Stimulated activated naive CD8-positive, alpha-beta T cell treated with anti-CD3 and anti-CD28 coated beads, Interleukin-15, amount 100 ng/mL, for 72 hours (primary cell): ENCODE results near the gene ITGB2.

Experiments used
- ATAC-seq: fragments of 150-1000 bp; cut with Tn5 transposase; 2 replicates; pipeline ENCODE4 v1.10.0; 2021; ENCODE audit warnings: mild to moderate bottlenecking, moderate library complexity
- DNase-seq, 2 donors: peaks; one replicate each; pipeline ENCODE4 v3.0.0; 2021 to 2022
- H3K27ac Mint-ChIP-seq, 2 donors: one replicate each; pipeline ENCODE4 v1.8.0; 2022; ENCODE audit warnings: mild to moderate bottlenecking in 2 of 2, mixed read lengths in 2 of 2, moderate library complexity in 2 of 2
- H3K27me3 Mint-ChIP-seq: one replicate; pipeline ENCODE4 v1.8.0; 2022; ENCODE audit warnings: mixed read lengths
- H3K4me1 Mint-ChIP-seq: one replicate; pipeline ENCODE4 v1.8.0; 2022; ENCODE audit warnings: mild to moderate bottlenecking, mixed read lengths
- H3K4me3 Mint-ChIP-seq, 2 donors: one replicate each; pipeline ENCODE4 v1.8.0; 2022; ENCODE audit warnings: mild to moderate bottlenecking in 2 of 2, mixed read lengths in 2 of 2, moderate library complexity in 1 of 2
- H3K9me3 Mint-ChIP-seq, 2 donors: one replicate each; pipeline ENCODE4 v1.8.0; 2022; ENCODE audit warnings: mixed read lengths in 2 of 2

ITGB2 gene

DNA sequence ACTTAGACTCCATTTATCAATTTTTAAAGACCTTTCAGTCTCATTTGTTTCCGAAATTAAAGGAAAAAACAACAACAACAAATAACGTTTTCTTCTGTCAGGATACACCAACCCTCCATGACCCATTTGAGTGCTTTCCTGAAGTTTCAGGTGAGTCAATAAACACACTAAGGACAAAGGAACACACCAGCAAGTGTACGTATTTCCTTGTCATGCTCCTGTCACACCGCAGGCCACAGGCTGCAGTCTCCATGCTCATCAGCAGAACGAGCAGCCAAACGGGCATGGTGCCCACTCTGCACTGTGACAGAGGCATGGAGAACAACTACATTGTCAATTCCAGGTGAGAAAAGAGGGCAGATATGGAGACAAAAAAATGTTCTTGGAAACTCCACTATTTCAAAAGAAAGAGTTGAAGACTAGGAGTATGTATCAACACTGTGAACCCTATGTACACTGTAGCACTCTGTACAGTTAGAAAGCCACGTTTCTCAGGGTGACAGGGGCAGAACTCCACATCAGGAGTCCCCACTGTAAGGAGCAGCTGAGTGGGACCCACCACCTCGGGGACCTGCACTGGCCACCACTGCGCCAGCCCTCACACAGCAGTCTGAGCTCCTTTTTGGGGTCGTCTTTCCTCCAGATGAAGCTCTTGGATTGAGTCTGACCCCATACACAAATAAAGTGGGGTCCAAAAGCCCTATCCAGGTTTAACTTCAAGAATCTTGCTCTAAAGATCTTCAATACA lies 49.8 kb downstream of the ITGB2 start:
- Mint-ChIP-seq H3K4me3 (peak overlapping the region; percentile 96), H3K27ac (peak overlapping the region in 1 of 2 donors; percentile 31), H3K27me3 (no peaks in the 10 kb centered on the region), H3K9me3 (no peaks in the 10 kb centered on the region), H3K4me1 (peaks cover 83% of the 10 kb centered on the region)
- ATAC-seq (no peak), DNase-seq (no peak)

DNA sequence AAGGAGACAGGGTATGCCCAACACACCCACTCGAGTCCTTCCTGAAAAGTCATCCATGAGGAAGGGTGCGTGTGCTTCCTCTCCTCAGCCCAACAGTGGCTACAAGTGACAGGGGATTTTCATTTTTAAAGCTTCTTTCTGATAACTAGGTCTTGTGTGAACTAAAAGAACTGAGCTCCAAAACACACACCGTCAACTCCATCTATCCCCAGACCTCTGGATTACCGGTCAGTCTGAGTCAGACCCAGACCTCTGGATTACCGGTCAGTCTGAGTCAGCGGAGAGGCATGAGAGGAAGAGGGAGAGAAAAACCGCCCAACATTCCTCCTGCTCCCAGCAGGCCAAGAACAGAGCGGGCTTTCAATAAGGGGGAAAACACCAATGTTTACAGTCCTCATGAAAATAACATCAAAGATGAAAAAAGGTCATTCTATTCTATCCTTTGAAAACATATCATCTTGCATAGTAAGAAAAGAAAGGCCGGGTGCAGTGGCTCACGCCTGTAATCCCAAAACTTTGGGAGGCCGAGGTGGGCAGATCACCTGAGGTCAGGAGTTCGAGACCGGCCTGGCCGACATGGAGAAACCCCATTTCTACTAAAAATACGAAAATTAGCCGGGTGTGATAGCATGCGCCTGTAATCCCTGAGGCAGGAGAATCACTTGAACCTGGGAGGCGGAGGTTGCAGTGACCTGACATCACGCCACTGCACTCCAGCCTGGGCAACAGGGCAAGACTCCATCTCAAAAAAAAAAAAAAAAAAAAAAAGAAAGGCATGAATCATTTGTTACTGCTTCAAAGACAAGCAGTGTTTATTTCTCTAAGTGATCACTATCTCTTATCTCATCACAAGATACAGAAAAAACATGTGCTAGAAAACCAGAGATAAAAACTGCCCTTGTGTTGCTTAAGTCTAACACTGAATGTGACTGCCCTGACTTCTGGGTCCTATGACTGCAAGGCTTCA lies 50.6 kb downstream of the ITGB2 start:
- Mint-ChIP-seq H3K27ac (no peak overlapping the region), H3K4me3 (peak overlapping the region; percentile 6 to 63), H3K4me1 (peaks cover 84% of the 10 kb centered on the region), H3K9me3 (no peaks in the 10 kb centered on the region), H3K27me3 (no peaks in the 10 kb centered on the region)
- DNase-seq (no peak), ATAC-seq (no peak)

GRCh38 chr21:44868707-44869106 lies 52.0 kb downstream of the ITGB2 start:
- no peaks in the 10 kb centered on the region for H3K9me3 Mint-ChIP-seq

GRCh38 chr21:44867999-44868700 lies 52.5 kb downstream of the ITGB2 start:
- Mint-ChIP-seq H3K4me3 (peak overlapping the region; percentile 80 to 86), H3K9me3 (no peaks in the 10 kb centered on the region), H3K27me3 (no peaks in the 10 kb centered on the region), H3K27ac (peak overlapping the region; percentile 73 to 96), H3K4me1 (peaks cover 89% of the 10 kb centered on the region)
- peak; percentile 81 for ATAC-seq
- peak in 1 of 2 donors; percentile 63 for DNase-seq

More at GRCh38 chr21:44868707-44869106, 52.0 kb downstream of the ITGB2 start:
- Mint-ChIP-seq H3K4me1 (peaks cover 83% of the 10 kb centered on the region), H3K27ac (peak overlapping the region; percentile 73 to 96), H3K27me3 (no peaks in the 10 kb centered on the region), H3K4me3 (peak overlapping the region; percentile 80 to 86)
- no peak for DNase-seq
- no peak for ATAC-seq

GRCh38 chr21:44867464-44867863 lies 53.2 kb downstream of the ITGB2 start:
- no peak for ATAC-seq
- Mint-ChIP-seq H3K27ac (no peak overlapping the region), H3K4me3 (peak overlapping the region; percentile 54 to 86), H3K27me3 (no peaks in the 10 kb centered on the region), H3K9me3 (no peaks in the 10 kb centered on the region), H3K4me1 (peaks cover 87% of the 10 kb centered on the region)
- DNase-seq = no peak

- DNase-seq (no peak), ATAC-seq (no peak)
- H3K9me3 Mint-ChIP-seq = no peaks in the 10 kb centered on the region
- peaks cover 84% of the 10 kb centered on the region for H3K4me1 Mint-ChIP-seq
- no peaks in the 10 kb centered on the region for H3K27me3 Mint-ChIP-seq
- H3K4me3 Mint-ChIP-seq = peak overlapping the region; percentile 50
- H3K27ac Mint-ChIP-seq = peak overlapping the region in 1 of 2 donors; percentile 86
Observed at GRCh38 chr21:44866780-44867179, 53.9 kb downstream of the ITGB2 start.

- no peaks in the 10 kb centered on the region for H3K27me3 Mint-ChIP-seq
- H3K4me1 Mint-ChIP-seq = peaks cover 84% of the 10 kb centered on the region
- no peaks in the 10 kb centered on the region for H3K9me3 Mint-ChIP-seq
- DNase-seq = no peak
- ATAC-seq = peak; percentile 78
- peak overlapping the region; percentile 87 to 96 for H3K27ac Mint-ChIP-seq
- peak overlapping the region; percentile 50 to 65 for H3K4me3 Mint-ChIP-seq
Observed at GRCh38 chr21:44865561-44866280, 55.0 kb downstream of the ITGB2 start.

- Mint-ChIP-seq H3K4me3 (no peak overlapping the region), H3K27me3 (no peaks in the 10 kb centered on the region), H3K4me1 (peaks cover 73% of the 10 kb centered on the region), H3K27ac (peak overlapping the region; percentile 27 to 44), H3K9me3 (no peaks in the 10 kb centered on the region)
- DNase-seq (no peak), ATAC-seq (no peak)
Observed at GRCh38 chr21:44862869-44863685, 57.6 kb downstream of the ITGB2 start.

- Mint-ChIP-seq H3K9me3 (no peaks in the 10 kb centered on the region), H3K27me3 (no peaks in the 10 kb centered on the region), H3K27ac (no peak overlapping the region), H3K4me1 (peaks cover 62% of the 10 kb centered on the region), H3K4me3 (no peak overlapping the region)
- ATAC-seq = no peak
- DNase-seq = no peak
Observed at GRCh38 chr21:44858791-44859190, 61.9 kb downstream of the ITGB2 start.

GRCh38 chr21:44858291-44858690 lies 62.4 kb downstream of the ITGB2 start:
- Mint-ChIP-seq H3K9me3 (no peaks in the 10 kb centered on the region), H3K4me1 (peaks cover 62% of the 10 kb centered on the region), H3K27ac (no peak overlapping the region), H3K4me3 (no peak overlapping the region), H3K27me3 (no peaks in the 10 kb centered on the region)
- no peak for ATAC-seq
- DNase-seq = no peak

GRCh38 chr21:44857127-44857892 lies 63.4 kb downstream of the ITGB2 start:
- no peaks in the 10 kb centered on the region for H3K27me3 Mint-ChIP-seq
- H3K4me3 Mint-ChIP-seq = no peak overlapping the region
- peak overlapping the region in 1 of 2 donors; percentile 7 for H3K27ac Mint-ChIP-seq
- ATAC-seq (no peak), DNase-seq (no peak)
- no peaks in the 10 kb centered on the region for H3K9me3 Mint-ChIP-seq
- peaks cover 58% of the 10 kb centered on the region for H3K4me1 Mint-ChIP-seq

DNA sequence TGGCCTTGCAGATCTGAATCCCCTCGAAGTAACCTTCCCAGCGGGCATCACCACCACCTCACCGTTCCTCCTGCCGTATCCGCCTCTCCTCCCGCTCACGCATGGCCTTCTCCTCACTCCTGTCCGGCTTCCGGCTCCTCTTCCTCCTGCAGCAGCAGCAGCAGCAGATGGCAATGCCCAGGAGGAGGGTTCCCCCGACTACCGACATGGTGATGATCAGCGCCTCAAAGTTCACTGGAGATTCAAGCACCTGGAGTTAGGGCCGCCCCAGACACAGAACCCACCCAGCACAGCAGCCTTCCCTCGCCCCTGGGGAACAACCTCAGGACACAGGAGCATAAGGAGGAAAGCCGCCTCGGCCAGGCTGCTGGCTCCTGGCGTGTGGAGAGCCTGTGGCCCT lies 64.6 kb downstream of the ITGB2 start:
- Mint-ChIP-seq H3K9me3 (no peaks in the 10 kb centered on the region), H3K4me3 (no peak overlapping the region), H3K27ac (no peak overlapping the region), H3K27me3 (no peaks in the 10 kb centered on the region), H3K4me1 (peaks cover 48% of the 10 kb centered on the region)
- ATAC-seq (no peak), DNase-seq (no peak)

GRCh38 chr21:44855572-44855971 lies 65.1 kb downstream of the ITGB2 start:
- Mint-ChIP-seq H3K9me3 (no peaks in the 10 kb centered on the region), H3K27me3 (no peaks in the 10 kb centered on the region), H3K27ac (no peak overlapping the region), H3K4me3 (no peak overlapping the region), H3K4me1 (peaks cover 42% of the 10 kb centered on the region)
- ATAC-seq = no peak
- no peak for DNase-seq
